Suprapubic skin (tissue), 4 donors: ENCODE results near the gene SLC16A11. TPM values are rescaled to one million over a fixed set of nuclear protein-coding genes. Genes with fewer than 3 reads are reported as not detected.
A peak's percentile ranks its signal among the peaks of the same experiment; 100 is the strongest.

ENCODE experiments used
- DNase-seq, 2 donors: peaks; one replicate each; pipeline ENCODE4 v3.0.0-alpha.2; 2019; ENCODE audit warnings: low spot score in 2 of 2
- H3K27ac ChIP-seq: fragments of 200-600 bp; sonication (generic); one replicate; pipeline ENCODE4 v1.5.1; 2019
- H3K27me3 ChIP-seq: fragments of 200-600 bp; sonication (generic); one replicate; pipeline ENCODE4 v1.5.1; 2019
- H3K36me3 ChIP-seq: fragments of 200-600 bp; sonication (generic); one replicate; pipeline ENCODE4 v1.5.1; 2019
- H3K4me1 ChIP-seq: fragments of 200-600 bp; sonication (generic); one replicate; pipeline ENCODE4 v1.5.1; 2019
- H3K4me3 ChIP-seq: fragments of 200-600 bp; sonication (generic); one replicate; pipeline ENCODE4 v1.5.1; 2019; ENCODE audit warnings: mild to moderate bottlenecking
- H3K9me3 ChIP-seq: fragments of 200-600 bp; sonication (generic); one replicate; pipeline ENCODE4 v1.5.1; 2019
- CTCF ChIP-seq, 2 donors: fragments of 200-600 bp in 1 of 2; fragments of 450-650 bp in 1 of 2; sonication (generic) in 1 of 2; IDR thresholded peaks; one replicate each; pipeline ENCODE4 v1.5.1; 2016 to 2019; ENCODE audit warnings: antibody characterized with exemption in 2 of 2, mild to moderate bottlenecking in 1 of 2, moderate library complexity in 1 of 2
- EP300 ChIP-seq: sonication (generic); formaldehyde crosslinking; IDR thresholded peaks from one replicate; pipeline ENCODE4 v1.6.1; 2017; ENCODE audit warnings: antibody characterized with exemption
- POLR2A ChIP-seq, 2 donors: fragments of 450-650 bp; IDR thresholded peaks; one replicate each; pipeline ENCODE4 v1.6.1; 2017; ENCODE audit warnings: antibody characterized with exemption in 2 of 2, mild to moderate bottlenecking in 2 of 2, moderate library complexity in 2 of 2
- POLR2AphosphoS5 ChIP-seq, 3 donors: sonication (generic); formaldehyde crosslinking; IDR thresholded peaks; one replicate each; pipeline ENCODE4 v1.6.1; 2017; ENCODE audit warnings: antibody characterized with exemption in 3 of 3
- WGBS: methylation state at CpG from one replicate; pipeline ENCODE4 v1.1.5; 2018; 5-methylcytosine and 5-hydroxymethylcytosine counted together
- total RNA-seq, 4 donors: library from RNA; depleted of rRNA; stranded (reverse); fragments of >200 nt; gene quantifications; one replicate each; pipeline ENCODE4 v1.1.0, GENCODE V29; 2016

SLC16A11 gene
- total RNA-seq, 4 donors from 2014 or later, result 0.26 to 10.8 (median 5.5) TPM

- H3K27ac ChIP-seq, result peak overlapping the region; percentile 97
- H3K27me3 ChIP-seq, result no peaks in the 10 kb centered on the region
- no peaks in the 10 kb centered on the region for H3K9me3 ChIP-seq
- peak; percentile 93 for DNase-seq
- TF ChIP-seq POLR2AphosphoS5 (IDR thresholded peaks at IDR 0.05), result peak in 1 of 3 donors; percentile 6
- TF ChIP-seq POLR2A (IDR thresholded peaks at IDR 0.05), result peak in 1 of 2 donors; percentile 72
- no peak for TF ChIP-seq EP300
- TF ChIP-seq CTCF (IDR thresholded peaks at IDR 0.05), result no peak
- H3K36me3 ChIP-seq, result peaks cover 6% of the 10 kb centered on the region
- WGBS, result 21% methylated on average over 19 of the region's 56 CpGs
- peaks cover 80% of the 10 kb centered on the region for H3K4me1 ChIP-seq
- H3K4me3 ChIP-seq, result peak overlapping the region; percentile 65
Observed at GRCh38 chr17:7014995-7015958, 28.6 kb downstream of the SLC16A11 start.

GRCh38 chr17:7014261-7014994 is 29.5 kb downstream of the SLC16A11 start:
- Histone ChIP-seq H3K27ac (peak overlapping the region; percentile 97), H3K4me3 (peak overlapping the region; percentile 65), H3K27me3 (no peaks in the 10 kb centered on the region), H3K9me3 (no peaks in the 10 kb centered on the region), H3K4me1 (peaks cover 82% of the 10 kb centered on the region), H3K36me3 (peaks cover 12% of the 10 kb centered on the region)
- no peak for TF ChIP-seq EP300
- peak; percentile 43 to 98 (median 66) for TF ChIP-seq POLR2AphosphoS5 (IDR thresholded peaks at IDR 0.05)
- TF ChIP-seq POLR2A (IDR thresholded peaks at IDR 0.05), result peak in 1 of 2 donors; percentile 82
- TF ChIP-seq CTCF (IDR thresholded peaks at IDR 0.05), result peak; percentile 16 to 97
- peak; percentile 98 to 99 for DNase-seq
- WGBS, result 1% methylated on average over 14 of the region's 75 CpGs

- Histone ChIP-seq H3K27ac (peak overlapping the region; percentile 97), H3K9me3 (no peaks in the 10 kb centered on the region), H3K4me3 (peak overlapping the region; percentile 65), H3K36me3 (peaks cover 13% of the 10 kb centered on the region), H3K4me1 (peaks cover 58% of the 10 kb centered on the region), H3K27me3 (no peaks in the 10 kb centered on the region)
- WGBS, result 0% methylated on average over 6 of the region's 6 CpGs
- TF ChIP-seq POLR2A (IDR thresholded peaks at IDR 0.05) (no peak), CTCF (IDR thresholded peaks at IDR 0.05) (no peak), EP300 (no peak), POLR2AphosphoS5 (IDR thresholded peaks at IDR 0.05) (no peak)
- no peak for DNase-seq
Observed at GRCh38 chr17:7011942-7012254, 32.0 kb downstream of the SLC16A11 start.

GRCh38 chr17:7011415-7011814 is 32.5 kb downstream of the SLC16A11 start:
- WGBS, result 39% methylated on average over 14 of the region's 14 CpGs
- DNase-seq, result no peak
- peaks cover 53% of the 10 kb centered on the region for H3K4me1 ChIP-seq
- H3K27ac ChIP-seq, result no peak overlapping the region
- no peaks in the 10 kb centered on the region for H3K27me3 ChIP-seq
- no peak for TF ChIP-seq POLR2A (IDR thresholded peaks at IDR 0.05)
- no peak for TF ChIP-seq EP300
- TF ChIP-seq POLR2AphosphoS5 (IDR thresholded peaks at IDR 0.05), result no peak
- no peak for TF ChIP-seq CTCF (IDR thresholded peaks at IDR 0.05)
- H3K9me3 ChIP-seq, result no peaks in the 10 kb centered on the region
- H3K36me3 ChIP-seq, result peaks cover 13% of the 10 kb centered on the region
- peak overlapping the region; percentile 65 for H3K4me3 ChIP-seq

GRCh38 chr17:7010523-7010922 is 33.4 kb downstream of the SLC16A11 start:
- H3K4me1 ChIP-seq, result peaks cover 44% of the 10 kb centered on the region
- no peak for DNase-seq
- H3K36me3 ChIP-seq, result peaks cover 16% of the 10 kb centered on the region

More at GRCh38 chr17:7010523-7010922, 33.4 kb downstream of the SLC16A11 start:
- TF ChIP-seq POLR2AphosphoS5 (IDR thresholded peaks at IDR 0.05) (no peak), POLR2A (IDR thresholded peaks at IDR 0.05) (no peak), CTCF (IDR thresholded peaks at IDR 0.05) (no peak), EP300 (no peak)
- H3K27ac ChIP-seq, result no peak overlapping the region
- 89% methylated on average over 2 of the region's 2 CpGs for WGBS
- H3K27me3 ChIP-seq, result no peaks in the 10 kb centered on the region
- H3K4me3 ChIP-seq, result no peak overlapping the region
- no peaks in the 10 kb centered on the region for H3K9me3 ChIP-seq
